DMS79 (cell line): ENCODE data around the gene FAM89B.

Experiments used
- DNase-seq: peaks from one replicate; lab custom pipeline; 2025; lab: John Stamatoyannopoulos, UW

Gene FAM89B

DNA sequence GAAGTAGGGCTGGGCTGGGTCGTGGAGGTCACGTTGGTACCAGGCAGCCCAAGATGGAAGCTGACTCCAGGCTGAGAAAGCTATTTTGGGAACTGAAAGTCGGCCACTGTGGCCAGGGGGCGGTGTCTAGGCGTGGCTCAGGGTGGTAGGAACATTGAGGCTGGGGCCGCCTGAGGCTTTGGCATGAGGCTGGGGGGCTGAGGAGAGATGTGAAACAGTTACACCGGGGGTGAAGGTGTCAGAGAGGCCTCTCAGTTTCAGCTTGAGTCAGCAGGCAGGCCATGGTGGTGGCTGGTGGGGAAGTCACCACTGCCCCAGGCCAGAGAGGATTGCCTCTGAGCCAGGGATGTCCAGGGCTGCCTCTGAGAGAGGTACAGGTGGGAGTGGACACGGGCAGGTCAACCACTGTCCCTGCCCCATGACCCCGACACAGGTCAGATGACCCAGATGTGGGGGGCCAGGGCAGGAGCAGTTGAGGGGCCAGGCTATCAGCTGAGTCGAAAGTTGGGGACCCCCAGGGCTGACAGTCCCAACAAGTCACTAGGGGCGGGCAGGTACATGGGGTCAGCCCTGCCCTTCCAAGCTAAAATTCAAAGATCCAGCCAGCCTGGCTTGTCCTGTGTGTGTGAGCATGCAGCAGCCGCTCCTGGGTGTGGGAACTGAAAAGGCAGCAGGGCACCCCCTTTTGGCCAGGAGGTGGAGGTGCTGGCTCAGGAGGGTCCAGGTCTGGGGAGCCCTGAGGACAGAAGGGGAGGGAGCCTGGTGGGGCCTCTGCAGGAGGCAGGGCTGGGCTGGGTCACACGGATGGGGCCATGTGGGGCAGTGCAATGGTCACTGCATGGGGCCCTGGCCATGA is 16.1 kb downstream of the FAM89B start:
- no peak for DNase-seq

- DNase-seq, result no peak
These were observed 17.3 kb downstream of the FAM89B start for GRCh38 chr11:65589444-65590239.

DNA sequence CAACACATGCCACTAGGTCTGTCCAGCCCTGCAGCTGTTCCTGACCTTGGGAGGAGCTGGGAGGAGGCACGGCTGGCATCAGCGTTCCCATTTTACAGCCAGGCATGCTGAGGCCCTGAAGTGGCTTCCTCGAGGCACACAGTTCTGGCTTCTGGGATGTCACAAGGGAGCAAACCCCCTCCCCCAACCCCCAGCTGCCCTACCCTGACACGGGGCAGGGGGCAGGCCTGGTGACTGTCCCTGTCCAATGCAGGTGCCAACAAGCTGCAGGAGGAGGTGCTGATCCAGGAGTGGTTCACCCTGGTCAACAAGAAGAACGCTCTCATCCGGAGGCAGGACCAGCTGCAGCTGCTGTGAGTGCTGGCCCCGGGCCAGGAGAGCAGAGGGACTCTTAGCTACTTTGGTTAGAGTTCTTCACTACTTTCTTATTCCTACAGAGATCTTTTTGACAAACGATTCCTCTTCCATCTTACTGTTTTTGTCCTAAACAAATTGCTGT is 18.0 kb downstream of the FAM89B start:
- peak; percentile 83 for DNase-seq

GRCh38 chr11:65591939-65592857 is 19.9 kb downstream of the FAM89B start:
- DNase-seq, result no peak

- peak; percentile 75 for DNase-seq
These were observed 20.6 kb downstream of the FAM89B start for GRCh38 chr11:65592858-65593517.

GRCh38 chr11:65593518-65594414 is 21.4 kb downstream of the FAM89B start:
- no peak for DNase-seq

DNA sequence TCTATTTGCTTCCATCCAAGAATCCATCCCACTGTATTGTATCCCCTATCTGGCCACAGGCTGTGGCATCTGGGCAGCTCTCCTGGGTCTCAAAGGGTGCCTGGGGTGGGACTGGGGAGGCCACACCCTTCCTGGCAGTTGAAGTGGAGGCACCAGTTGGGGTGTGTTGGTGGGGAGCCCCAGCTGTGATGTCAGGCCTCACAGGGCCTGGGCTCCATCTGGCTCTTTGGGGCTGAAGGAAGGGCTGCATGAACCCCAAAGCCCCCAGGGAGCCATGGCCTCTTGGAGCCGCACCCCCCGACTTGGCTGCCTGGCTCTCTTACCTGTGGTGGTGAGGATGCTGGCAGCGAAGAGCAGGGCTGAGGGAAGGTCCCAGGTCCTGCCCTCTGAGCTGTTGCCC is 22.8 kb downstream of the FAM89B start:
- no peak for DNase-seq

DNA sequence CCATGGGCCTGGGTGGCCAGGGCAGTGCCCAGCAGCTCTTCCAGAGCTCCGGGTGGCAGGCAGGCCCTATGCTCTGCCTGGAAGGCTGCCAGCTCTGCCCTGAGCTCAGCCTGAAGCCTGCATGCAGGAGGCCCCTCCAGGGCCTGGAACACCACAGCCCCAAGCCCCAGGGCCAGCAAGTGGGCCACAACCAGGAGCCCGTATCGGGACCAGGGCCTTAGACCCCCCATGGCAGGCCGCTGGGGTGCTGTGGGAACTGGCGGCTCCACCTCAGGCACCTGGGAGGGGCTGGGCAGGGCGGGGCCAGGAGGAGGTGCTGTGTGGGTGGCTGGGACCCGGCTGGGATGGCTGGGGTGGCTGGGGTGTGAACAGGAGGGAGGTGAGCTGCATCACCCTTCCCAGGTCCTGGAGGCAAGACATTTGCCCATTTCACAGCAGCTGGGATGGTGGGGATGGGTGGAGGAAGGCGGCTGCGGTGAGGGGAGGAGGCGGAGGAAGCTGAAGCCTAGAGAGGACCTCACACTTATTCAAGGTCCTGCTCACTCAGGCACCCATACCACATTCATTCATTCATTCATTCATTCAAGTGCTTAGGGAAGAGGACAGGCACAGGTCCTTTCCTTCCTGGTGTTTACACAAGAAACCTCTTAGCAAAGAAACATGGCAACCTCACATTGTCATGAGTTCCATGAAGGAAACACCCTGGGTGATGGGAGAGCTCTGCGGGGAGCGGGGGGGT is 23.4 kb downstream of the FAM89B start, which contains the start of gene KCNK7:
Gene KCNK7, minus strand, starts transcription at position 258 of the 739 bp plus-strand sequence. Its CDS starts 28 bp downstream, at position 230.
- DNase-seq, result no peak

DNA sequence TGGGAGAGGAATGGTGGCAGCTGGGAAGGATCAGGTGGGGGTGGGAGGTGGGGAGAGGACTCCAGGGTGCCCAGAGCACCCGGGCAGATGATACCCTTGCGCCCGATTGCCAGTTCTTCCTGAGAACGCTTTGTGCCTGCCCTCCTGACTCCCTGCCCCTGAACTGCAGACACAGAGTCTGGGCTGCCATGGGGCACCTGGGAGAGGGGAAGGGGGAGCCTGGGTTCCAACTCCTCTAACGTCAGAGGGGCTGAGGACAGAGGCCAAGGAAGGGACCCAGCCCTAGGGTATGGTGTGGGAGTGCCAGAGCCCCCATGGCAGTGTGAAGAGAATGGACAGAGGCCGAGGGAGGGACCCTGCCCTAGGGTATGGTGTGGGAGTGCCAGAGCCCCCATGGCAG is 24.2 kb downstream of the FAM89B start:
- no peak for DNase-seq

- DNase-seq, result no peak
These were observed 25.9 kb downstream of the FAM89B start for GRCh38 chr11:65598258-65598699.

- DNase-seq, result no peak
These were observed 27.0 kb downstream of the FAM89B start for GRCh38 chr11:65599216-65599954.

DNA sequence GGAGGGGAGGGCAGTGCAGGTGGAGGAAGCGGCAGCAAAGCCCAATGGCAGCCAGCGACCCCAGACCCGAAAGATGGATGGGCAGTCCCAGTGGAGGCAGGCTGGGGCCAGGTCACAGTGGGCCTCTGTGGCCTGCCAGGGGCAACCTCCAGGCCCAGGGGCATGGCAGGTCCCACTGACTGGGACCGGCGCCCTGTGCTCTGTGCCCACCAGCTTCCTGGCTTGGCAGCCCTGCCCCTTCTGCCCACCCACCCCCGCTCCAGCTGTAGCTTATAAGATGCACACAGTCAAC is 27.6 kb downstream of the FAM89B start:
- DNase-seq, result no peak

- DNase-seq, result no peak
These were observed 31.9 kb downstream of the FAM89B start for GRCh38 chr11:65604258-65604657.

DNA sequence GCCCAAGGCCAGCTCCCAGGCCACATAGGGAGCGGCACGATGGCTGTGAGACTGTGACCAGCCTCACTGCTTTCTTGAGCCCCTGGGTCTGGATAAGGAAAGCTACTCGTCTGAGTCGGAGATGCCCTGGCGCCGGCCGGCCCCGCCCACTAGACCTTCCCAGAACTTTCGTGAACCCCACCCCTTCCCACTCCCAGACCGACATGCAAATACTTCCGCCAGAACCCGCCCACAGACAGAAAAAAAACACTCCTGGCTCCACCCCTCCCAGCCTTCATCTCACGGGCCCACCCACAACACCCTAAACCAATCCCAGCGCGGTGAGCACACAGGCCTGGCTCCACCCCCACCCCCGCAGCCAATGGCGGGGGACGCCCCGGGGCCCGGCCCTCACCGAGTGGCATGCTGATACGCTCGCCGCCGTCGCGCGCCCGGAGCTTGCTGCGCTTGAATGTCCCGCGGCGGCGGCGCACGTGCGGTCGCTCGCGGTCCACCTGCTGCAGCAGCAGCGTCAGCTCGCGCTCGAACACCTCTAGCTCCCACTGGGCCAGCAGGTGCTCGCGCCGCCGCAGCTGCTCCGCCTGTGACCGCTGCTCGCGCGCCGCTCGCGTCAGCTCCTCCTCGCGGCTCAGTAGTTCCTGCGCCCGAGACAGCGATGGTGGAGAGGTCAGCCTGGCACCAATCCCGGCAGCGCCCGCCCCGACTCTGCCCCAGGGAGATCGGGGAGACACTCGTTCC is 34.7 kb downstream of the FAM89B start:
- no peak for DNase-seq

DNA sequence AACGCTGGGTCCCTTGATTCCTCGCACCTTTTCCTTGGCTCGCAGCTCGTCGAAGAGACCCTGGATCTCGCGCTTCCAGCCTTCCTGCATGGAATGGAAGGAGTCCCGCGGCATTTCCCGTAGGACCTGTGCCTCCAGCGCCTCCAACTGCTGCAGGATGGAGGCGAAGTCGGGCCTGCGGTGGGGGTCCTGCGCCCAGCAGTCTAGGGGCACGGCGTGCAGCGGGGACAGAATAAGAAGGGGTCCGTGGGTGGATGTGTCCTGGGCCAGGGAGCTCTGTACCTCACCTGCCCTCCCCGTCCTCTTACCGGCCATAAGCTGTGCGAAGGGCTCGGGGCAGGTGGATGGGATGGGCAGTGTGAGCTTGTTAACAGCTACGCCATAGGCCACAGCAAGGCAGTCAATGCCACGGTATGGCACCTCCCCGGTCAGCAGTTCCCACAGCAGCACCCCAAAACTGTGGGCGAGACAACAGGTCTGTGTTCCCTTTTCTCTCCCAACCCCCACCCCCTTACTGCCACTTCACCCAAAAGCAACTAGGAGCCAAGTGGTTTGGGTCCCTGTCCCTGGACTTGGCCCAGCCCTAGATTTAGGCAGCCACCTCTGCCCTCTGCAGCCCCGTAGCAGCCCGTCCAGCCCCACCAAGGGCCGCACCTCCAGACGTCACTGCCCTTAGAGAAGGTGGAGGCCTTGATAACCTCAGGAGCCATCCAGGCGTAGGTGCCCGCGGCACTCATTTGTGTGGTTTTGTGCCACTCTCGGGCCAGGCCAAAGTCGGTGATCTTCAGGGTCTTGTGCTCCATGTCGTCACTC is 35.5 kb downstream of the FAM89B start:
- DNase-seq, result no peak

GRCh38 chr11:65609229-65609628 is 36.9 kb downstream of the FAM89B start:
- DNase-seq, result no peak

DNA sequence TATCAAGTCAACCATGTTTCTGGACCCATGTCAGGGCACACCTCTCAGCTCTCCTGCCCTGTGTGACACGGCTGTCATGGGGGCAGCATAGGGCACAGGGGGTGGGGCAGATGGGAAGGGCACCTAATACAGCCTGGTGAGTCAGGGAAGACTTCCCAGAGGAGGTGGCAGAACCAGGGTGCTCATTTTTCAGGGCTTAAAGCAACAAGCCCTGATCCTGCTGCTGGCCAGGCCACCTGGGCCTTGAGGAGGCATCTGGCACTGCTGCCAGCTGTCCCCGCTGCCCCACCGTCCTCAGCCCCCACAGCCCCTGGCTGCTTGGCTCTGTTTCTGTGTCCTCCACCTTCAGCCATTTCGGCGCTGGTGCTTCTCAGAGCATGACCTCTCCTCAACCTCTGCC is 37.3 kb downstream of the FAM89B start:
- DNase-seq, result no peak
